ENCODE measurements around the gene SPRR5. TPM values are rescaled to one million over a fixed set of nuclear protein-coding genes. Genes with fewer than 3 reads are reported as not detected.

The SPRR5 gene
- total RNA-seq, result 3.5 TPM

- no peak for ATAC-seq
Measured at GRCh38 chr1:152946651-152947256, at the start of gene SPRR5. SPRR5 (plus strand) TSS chr1:152947206; CDS start chr1:152948555, 1,349 bp downstream.

- ATAC-seq, result no peak
Measured at GRCh38 chr1:152899027-152899426, 48.0 kb upstream of the SPRR5 start.

GRCh38 chr1:152899883-152900282, 47.1 kb upstream of the SPRR5 start:
- ATAC-seq, result no peak

GRCh38 chr1:152901631-152902030, 45.4 kb upstream of the SPRR5 start:
- ATAC-seq, result peak; percentile 58

GRCh38 chr1:152902636-152903035, 44.4 kb upstream of the SPRR5 start:
- ATAC-seq, result no peak

GRCh38 chr1:152904688-152905440, 42.1 kb upstream of the SPRR5 start:
- peak; percentile 30 for ATAC-seq

- peak; percentile 86 for ATAC-seq
Measured at GRCh38 chr1:152906023-152906565, 40.9 kb upstream of the SPRR5 start.

- peak; percentile 70 for ATAC-seq
Measured at GRCh38 chr1:152907686-152908601, 39.1 kb upstream of the SPRR5 start, which contains the start of gene IVL. IVL (plus strand) TSS chr1:152908546; CDS start chr1:152909798, 1,252 bp downstream.

- ATAC-seq, result no peak
Measured at GRCh38 chr1:152909206-152909605, 37.8 kb upstream of the SPRR5 start.

GRCh38 chr1:152912471-152912870, 34.5 kb upstream of the SPRR5 start:
- ATAC-seq, result no peak

GRCh38 chr1:152912900-152913299, 34.1 kb upstream of the SPRR5 start:
- ATAC-seq, result peak; percentile 17

- ATAC-seq, result peak; percentile 46
Measured at GRCh38 chr1:152917794-152918193, 29.2 kb upstream of the SPRR5 start.

- ATAC-seq, result no peak
Measured at GRCh38 chr1:152919071-152919470, 27.9 kb upstream of the SPRR5 start.

GRCh38 chr1:152924191-152924590, 22.8 kb upstream of the SPRR5 start:
- peak; percentile 36 for ATAC-seq

- ATAC-seq, result peak; percentile 85
Measured at GRCh38 chr1:152926091-152926490, 20.9 kb upstream of the SPRR5 start.

GRCh38 chr1:152928671-152929070, 18.3 kb upstream of the SPRR5 start:
- no peak for ATAC-seq

- peak; percentile 89 for ATAC-seq
Measured at GRCh38 chr1:152932170-152932811, 14.7 kb upstream of the SPRR5 start.

GRCh38 chr1:152933196-152933595, 13.8 kb upstream of the SPRR5 start:
- ATAC-seq, result peak; percentile 79

GRCh38 chr1:152940614-152941013, 6.4 kb upstream of the SPRR5 start:
- ATAC-seq, result no peak

GRCh38 chr1:152941037-152941711, 5.8 kb upstream of the SPRR5 start:
- ATAC-seq, result peak; percentile 99

- no peak for ATAC-seq
Measured at GRCh38 chr1:152942161-152942560, 4.8 kb upstream of the SPRR5 start.

GRCh38 chr1:152946248-152946647, 758 bp upstream of the SPRR5 start:
- no peak for ATAC-seq
